GM18867 (cell line): Measurements from ENCODE around the gene PRICKLE2.

ENCODE experiments used
- ATAC-seq: cut with Tn5 transposase; IDR thresholded peaks from one replicate; pipeline ENCODE4 v1.9.1; 2021; ENCODE audit warnings: mild to moderate bottlenecking, moderate library complexity; ENCODE audit not compliant: unreplicated experiment

The PRICKLE2 gene

DNA sequence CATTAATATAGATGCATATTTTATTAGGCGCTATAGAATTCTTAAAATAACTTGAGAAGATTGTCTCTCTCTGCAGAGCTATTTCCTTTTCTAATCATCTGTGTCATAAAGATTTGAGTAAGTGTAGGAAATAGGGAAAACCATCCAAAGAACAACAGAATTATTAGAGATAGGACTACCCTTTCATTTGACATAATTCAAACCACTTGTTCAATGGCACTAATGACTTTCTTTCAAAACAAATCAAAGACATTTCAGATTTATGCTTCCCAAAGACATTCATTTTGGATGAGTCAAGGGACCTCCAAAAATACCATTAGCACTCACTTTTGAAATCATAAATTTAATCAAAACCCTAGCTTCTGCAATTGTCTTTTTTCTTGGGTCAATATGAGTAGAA, 29.5 kb downstream of the PRICKLE2 start:
- ATAC-seq, result no peak

DNA sequence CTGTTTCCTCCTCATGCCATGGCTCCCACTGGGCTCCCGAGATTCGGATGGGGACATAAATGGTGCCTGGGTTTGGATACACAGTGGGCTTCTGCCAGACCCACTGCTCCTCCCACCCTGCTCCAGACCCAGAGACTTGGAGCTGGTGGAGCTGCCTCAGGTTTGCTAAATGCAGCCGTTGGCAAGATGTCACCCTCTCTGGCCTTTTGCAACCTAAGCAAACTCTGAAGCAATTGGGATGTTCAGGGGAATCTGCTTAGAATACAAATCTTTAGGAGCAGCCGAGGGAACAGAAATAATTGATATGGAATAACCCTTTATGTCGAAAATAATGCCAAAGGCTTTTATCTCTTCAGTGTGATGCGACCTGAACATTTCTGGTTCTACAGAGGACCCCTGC, 33.4 kb downstream of the PRICKLE2 start:
- no peak for ATAC-seq

DNA sequence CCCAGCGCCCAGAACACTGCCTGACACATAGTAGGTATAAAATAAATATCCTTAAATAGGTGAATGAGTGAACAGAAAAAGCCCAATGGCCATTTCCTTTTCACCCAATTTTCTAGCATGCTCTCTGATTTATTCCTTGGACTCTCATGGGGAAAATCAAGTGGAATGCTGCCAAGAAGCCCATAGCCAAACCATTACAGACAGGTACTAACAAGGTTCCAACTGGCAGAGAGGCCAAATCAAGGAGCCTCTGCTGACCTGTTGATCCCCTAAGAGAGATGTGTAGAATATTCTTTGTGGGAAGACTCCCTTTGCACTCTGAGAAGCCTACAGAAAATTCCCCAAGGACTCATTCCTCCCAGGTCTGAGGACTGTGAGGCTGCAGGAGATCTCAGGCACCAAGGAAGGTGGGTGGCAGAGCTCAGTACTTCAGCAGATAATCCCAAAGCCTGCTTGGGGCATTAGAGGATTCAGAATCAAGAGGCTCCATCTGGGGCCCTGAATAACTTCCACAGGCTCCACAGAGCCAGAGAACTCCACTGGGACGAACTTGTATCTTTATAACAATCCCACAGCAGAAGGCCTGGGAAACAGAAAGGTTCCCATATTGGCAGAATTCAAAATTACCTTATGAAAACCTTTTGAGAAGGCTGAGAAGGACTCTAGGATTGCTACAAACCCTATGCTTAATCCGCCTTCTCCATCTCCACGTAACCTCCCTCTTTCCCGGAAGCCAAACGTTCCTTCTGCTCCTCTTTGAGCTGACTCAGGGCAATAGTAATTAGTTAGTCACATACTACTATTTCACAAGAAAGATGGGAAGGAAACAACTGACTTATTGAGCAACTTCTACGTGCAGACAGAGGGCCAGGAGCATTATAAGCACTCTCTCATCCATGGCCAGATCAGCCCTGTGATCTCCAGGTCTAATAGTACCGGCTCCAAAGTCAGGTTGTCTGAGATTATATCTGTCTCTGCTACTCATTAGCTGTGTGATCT, 34.5 kb downstream of the PRICKLE2 start:
- no peak for ATAC-seq

DNA sequence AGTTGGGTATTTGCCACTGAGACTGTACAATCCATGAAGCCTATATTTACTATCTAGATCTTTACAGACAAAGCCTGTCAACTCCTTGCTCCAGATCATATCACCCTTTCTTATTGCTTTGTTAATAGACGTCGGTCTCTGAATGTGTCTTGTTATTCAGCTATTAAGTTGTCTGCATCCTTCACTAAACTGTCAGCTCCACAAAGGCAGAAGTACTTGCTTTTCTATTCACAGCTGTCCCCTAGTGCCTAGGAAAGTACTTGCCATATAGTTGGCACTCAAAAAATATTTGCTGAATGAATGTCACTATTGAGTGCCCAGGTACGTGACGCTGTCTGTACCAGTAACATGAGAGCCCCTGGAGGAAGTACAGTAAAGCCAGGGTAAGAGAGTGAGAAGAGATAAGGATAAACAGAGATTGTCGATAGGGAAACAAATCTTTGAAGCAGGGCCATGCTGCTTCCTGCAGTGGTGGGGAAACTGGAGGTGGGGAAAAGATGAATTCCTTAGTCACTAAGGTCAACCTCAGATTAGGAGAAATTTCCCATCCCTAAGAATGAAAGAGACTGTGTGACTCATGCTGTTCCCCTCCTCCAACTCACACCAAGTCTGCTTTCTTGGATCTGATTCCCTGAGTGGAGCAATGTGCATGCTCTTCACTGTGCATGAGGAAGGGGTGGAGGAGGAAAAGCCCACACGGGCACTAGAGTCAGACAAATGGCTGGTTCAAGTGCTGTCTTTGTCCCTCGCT, 36.3 kb downstream of the PRICKLE2 start:
- ATAC-seq, result no peak

DNA sequence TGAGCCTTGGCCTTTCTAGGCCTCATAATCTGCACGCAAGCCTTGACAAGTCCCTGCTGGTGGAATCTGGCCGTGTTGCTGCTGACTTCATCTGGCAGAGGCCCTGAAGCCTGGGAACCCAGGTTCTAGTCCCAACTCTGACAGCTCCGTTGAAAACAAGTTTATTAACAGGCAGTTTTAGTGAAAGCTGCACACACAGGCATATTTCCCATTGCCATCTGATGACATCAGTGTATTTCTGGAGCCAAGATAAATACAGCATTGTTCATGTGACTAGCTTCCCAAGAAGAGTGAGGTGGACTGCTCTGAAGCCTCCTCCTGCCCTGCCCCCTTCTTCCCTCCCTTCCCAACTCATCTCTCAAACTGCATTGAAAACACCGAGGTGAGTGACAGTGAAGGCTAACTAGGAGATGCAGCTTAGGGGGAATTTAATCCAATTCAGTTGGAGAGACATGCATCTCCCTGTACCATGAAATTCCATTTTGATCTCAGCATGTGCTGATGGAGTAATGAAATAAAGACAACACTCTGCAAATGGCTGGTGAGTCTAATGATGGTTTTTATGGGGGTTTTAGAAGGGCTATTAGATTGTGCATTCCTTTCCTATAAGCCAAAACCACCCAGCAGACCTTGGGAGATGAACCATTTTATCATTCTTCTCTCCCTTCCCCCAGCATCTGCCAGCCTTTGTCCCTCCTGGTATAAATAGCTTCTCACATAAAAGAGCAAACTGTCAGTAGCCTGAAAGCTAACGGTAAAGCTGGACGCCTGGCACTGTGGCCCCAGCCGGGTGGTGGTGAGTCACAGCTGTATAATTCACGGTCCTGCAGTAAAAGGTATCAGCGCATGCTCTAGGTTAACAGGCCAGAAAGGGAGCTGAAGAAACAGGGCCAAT, 38.0 kb downstream of the PRICKLE2 start:
- no peak for ATAC-seq

DNA sequence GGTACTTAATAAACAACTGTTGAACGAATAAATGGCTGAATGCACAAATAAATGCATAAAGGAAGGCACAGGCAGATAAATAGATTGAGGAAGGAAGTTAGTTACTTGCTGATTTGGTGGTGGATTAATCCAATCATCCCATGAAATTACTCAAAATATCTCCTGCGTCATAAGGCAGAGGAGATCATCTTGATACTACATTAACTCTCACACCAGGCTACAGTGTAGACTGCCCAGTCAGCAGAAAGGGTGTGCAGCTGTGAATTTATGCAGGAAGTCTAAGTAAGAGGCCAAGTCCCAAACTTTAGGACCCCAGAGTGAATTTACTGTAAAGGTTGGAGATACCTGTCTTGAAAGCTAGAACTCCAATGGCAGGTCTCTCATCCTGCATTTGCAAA, 38.6 kb downstream of the PRICKLE2 start:
- ATAC-seq, result no peak

DNA sequence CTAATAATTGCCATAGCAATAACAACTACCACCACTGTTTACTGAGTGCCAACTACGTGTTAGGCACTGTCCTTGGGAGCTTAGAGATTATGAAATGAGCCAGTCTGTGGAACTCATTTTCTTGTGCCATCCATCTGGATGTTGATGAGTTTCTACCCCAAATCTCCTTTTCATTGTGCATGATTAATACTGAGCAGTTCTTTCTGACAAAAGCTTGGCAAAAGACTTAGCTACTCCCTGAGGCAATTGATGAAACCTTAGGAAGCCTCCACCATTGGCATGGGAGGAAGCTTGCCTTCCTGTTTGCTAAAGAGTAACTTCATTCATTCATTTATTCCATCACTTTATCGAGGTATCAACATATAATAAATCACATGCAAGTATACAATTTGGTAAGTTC, 39.8 kb downstream of the PRICKLE2 start:
- no peak for ATAC-seq

DNA sequence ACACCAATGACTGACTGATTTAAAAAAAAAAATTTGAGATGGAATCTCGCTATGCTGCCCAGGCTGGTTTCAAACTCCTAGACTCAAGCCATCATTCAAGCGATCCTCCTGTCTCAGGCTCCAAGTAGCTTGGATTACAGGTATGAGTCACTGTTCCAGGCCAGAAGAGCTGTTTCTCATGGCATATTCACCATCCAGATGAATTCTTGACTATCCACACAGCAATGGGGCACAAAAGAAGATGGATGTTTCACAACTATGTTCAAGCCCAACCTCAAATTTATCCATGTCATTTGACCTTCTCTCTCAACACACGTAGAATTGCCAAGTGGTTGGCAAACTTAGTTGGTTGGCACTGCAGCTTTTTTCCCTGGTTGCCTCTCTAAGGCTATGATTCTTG, 40.6 kb downstream of the PRICKLE2 start:
- ATAC-seq, result no peak

DNA sequence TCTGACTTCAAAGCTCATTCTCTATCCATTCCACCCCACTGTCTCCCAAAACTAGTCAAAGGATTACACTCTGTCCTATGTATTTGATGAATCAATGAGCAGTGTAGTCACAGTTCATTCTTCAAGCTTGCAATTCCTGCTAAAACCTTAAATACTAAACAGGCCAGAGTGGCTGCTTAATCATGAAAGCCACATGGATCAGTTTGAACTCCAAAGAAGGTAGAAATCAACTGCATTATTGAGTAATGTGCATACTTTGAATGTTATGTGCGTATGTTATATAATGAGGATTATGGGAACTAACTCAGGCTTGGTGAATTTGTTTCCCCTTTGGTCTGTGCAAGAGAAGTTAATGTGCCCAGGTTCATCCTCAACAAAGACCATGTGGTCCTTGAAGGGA, 45.4 kb downstream of the PRICKLE2 start:
- ATAC-seq, result no peak

DNA sequence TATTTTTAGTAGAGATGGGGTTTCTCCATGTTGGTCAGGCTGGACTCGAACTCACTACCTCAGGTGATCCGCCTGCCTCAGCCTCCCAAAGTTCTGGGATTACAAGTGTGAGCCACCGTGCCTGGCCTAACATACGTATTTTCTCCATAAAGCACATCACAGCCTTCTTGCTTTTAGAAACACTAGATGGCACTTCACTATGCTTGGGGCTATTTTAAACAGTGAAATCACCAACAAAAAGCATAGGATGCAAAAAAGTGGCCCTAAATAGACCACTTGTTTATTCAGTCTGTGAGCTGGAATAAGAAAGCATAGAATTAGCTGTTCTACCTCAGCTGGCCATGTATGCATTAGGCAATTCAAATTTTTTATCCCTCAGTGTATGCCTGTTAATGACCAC, 46.0 kb downstream of the PRICKLE2 start:
- no peak for ATAC-seq

DNA sequence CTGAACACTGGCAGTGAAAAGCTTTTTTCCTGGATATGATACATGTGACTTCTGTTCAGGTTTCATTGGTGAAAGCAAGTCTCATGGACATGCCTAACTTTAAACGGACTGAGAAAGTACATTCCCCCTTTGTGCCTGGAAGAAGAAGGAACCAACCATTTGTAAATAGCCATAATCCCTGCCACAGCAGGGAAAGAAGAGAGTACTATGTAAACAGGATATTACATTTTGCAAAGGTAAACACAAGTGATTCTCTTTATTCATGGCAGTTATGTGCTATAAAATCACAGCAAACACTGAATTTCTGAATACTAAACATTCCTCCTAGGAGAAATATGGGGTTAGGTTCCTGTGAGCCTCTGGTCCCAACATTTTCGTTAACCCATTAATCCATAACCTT, 46.8 kb downstream of the PRICKLE2 start:
- no peak for ATAC-seq

DNA sequence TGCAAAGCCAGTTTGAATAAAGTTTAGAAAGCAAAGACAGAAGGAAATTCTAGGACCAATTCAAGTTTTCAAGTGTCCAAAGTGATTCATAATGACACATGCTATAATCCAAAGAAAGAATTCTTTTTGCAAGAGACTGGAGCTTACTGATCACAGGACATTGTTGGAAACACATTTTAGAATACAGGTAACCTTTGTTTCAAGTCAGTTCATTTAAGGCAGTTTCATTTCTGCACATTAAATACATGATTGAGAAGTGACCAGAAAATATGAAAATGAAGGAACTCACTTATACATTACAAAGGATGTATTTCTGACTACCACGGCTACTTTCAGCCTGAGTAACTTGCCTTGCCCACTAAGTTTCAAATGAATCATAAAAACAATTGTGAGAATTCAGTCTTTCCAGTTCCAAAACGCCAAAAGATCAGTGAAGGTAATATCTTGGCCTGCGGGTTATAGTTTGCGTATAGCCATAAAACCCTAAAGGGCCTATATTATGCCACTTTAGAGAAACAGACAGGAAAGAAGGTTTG, 48.7 kb downstream of the PRICKLE2 start:
- peak; percentile 78 for ATAC-seq

DNA sequence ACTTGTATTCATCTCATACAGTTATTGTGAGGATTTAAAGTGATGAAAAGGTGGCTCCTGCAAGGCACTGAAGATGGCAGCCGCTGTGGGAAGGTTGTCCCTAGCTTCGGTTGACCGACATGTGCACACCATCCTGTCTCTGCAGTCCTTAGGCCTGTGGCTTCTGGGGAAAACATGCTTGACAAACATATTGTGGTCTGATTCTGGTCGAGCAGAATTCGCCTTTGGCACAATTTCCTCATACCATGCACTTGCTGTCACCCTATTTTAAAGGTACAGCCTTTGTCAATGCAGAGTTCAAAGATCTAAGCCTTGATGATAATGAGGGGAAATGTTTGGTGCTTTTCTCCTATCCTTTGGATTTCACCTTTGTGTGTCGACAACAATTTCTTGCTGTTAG, 50.9 kb downstream of the PRICKLE2 start:
- no peak for ATAC-seq

DNA sequence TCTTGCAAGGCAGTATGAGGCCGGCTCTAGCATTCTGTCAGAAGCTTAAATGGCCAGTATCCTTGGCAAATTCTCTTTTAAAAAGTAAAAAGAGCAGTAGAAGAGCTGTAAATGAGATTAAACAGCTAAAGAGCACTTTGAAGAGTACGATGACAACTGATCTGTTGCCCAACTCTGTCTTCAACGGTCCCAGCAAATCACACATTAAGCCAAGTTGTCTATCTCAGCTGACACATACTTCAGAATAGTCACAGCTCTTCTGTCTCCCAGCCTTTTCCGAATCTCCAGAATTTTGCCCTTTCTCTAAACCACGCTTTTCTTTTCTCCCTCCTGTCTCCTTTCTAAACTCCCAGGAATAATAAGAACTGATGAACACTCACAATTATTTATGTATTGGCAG, 51.7 kb downstream of the PRICKLE2 start:
- ATAC-seq, result no peak

DNA sequence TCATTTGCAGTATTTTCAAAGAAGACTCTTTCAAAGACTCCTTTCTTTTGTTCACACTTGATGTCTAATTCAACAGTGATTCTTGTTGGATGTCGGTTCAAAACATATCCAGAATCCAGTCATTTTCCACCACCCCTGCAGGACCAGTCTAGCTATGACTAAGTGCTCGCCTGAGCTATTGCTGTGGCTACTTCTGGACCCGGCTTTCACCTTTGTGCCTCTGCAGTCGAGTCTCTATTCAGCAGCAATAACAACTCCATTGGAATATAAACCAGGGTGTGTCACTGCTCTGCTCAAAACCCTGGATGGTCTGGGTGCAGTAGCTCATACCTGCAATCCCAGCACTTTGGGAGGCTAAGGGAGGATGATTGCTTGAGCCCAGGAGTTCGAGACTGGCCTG, 55.0 kb downstream of the PRICKLE2 start:
- ATAC-seq, result no peak

DNA sequence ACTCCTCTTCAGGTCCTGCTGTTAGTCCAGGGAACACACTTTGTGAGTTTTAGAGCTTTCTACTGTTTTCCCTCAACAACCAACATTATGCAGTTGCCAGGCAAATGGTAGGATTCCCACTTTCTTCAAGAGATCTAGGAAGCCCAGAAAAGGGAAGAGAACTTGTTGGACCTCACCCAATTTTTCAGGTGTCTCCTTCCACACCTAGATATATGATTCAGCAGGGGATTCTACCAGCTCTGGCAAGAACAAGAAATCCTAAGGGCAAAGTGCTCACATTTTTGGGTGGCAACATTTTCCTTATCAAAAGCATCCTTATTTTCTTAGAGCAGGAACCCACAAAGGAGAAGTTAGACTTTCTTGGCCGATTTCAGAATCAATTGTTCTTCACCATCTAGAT, 57.4 kb downstream of the PRICKLE2 start:
- no peak for ATAC-seq

DNA sequence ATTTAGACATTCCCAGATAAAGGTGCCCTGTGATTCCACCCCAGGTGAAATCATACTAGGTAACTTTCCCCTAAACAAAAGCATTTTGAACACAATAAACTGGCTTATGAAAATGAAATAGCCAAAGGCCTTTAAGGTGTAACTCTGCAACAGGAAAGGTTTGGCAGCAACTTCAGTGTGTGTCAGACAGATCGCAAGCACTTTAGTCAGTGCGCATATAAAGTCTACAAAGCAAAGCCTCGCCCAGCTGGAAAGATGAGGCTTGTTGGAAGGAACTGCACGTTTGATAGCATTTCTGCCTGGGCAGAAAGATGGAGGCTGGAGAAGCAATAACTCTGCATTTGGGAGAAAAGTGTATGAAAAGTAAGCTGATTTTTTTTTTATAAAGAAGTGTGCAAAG, 57.9 kb downstream of the PRICKLE2 start:
- no peak for ATAC-seq

DNA sequence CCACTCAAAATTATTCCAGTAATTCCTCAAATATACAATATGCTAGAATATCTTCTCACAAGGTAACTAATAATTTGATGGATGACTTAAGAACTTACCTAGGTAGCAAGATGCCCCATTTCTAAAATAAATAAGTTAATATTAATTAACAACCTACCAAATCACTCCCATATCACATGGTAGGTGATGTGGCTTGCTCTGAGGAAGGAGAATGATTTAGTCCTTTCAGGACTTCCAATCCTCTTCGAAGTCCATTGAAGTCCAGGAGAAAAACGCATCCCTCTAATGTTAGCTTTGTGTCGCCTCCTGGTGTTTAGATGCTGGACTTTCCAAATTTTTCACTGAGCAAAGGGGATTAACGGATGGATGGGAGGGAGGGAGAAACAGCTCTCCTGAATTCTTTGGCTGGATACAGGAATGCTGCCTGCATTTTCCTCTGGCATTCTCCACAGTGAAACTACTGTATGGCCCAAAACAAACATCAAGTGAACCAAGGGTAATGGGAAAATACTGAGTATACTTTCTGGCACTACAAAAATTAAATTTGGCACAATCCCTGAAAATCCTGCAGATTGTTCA, 58.6 kb downstream of the PRICKLE2 start:
- no peak for ATAC-seq

DNA sequence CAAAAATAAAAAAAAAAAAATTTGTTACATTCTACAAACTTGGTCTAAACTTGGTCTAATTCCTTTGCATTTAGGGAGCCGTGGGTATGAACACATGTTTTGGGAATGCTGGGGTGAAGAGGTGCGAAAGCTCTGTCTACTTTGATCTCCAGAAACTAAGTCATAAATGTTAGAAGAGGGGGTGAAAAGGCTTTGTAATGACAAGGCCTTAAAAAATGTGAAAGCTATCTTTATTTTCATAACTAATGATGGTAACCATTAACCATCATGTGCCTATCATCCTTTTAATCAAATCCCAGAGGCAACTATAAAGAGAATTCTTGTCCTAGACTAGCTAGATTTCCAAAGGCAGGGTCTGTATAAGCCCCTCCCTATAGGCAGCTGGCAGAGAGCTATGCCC, 60.9 kb downstream of the PRICKLE2 start:
- no peak for ATAC-seq

DNA sequence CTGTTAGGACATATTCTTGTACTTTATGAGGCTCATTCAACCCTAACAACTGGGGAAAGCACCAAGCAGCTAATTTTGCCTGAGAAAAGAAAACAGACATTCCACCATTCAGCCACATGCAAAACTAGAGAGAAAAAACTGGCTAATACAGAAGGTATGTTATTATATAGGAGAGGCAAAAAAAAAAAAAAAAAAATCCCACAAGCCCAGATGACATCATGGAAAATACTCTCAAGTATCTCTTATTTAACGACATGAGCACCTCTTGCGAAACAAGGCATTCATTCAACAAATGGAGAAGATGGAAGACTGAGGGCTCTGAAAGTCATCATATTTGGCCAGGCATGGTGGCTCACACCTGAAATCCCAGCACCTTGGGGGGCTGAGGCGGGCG, 61.5 kb downstream of the PRICKLE2 start:
- peak; percentile 69 for ATAC-seq
